HTERT RPE-1 (cell line): ENCODE results near the gene GSE1.

ENCODE experiments used
- in situ Hi-C: fragments of 300-500 bp; cut with MboI; formaldehyde crosslinking; loops from 4 replicates; pipeline ENCODE4 v1.14.3; 2020; ENCODE audit warnings: low sequenced_read_pairs

Gene GSE1

DNA sequence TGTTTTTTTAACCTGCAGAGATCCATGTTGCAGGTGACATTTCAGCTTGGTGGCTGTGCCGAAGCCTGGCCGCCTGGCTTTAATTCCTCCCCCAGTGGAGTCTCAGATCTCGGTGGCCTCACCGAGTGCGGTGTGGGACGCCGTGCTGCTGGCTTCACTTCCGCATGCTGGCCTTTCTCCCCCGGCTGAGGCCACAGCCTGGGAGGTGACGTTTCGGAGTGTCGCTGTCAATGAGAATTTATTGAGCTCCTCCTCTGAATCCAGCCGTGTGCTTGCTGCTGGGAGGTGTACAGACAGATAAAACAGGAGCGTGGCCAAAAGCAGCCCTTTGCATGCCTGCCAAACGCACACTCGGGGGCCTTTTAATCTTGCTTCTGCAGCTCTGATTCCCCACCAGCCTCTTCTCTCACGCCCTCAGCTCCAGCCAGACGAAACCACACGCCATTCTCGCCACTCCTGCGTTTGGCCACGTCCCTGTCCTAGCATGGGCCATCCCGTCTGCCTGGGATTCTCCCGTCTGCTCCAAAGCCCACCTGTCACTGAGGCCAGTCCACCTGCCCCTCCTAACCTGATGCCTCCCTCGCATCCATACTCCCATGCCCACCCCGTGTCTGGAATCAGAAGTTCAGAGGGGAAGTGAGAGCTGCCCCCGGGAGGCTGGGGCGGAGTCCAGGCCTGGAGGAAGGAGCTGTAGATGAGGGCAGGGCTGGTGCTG is 3.6 kb downstream of the GSE1 start:
- in situ Hi-C loops, result no loop called here

GRCh38 chr16:85617948-85618347 is 4.8 kb downstream of the GSE1 start:
- in situ Hi-C loops, result no loop called here

GRCh38 chr16:85618521-85618920 is 5.4 kb downstream of the GSE1 start:
- in situ Hi-C loops, result no loop called here

GRCh38 chr16:85619101-85619891 is 6.2 kb downstream of the GSE1 start:
- in situ Hi-C loops, result no loop called here

DNA sequence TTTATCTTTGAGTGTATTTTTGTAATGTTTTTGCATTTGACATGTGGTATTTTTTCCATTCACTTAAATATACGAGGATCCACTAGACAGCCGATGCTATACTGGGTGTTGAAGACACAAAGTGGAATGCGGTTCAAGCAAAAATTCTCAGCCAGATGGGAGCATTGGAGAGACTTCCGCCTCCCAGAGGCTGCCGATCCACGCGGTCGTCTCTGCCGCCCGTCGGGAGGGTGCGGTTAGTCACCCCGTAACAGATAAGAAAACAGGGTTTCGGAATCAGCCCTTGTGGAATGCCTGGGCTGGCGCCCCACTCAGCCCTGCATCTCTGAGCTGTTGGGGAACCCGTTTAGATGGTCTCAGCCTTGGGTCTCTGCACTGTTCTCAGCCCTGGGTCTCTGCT is 7.3 kb downstream of the GSE1 start:
- in situ Hi-C loops, result no loop called here

DNA sequence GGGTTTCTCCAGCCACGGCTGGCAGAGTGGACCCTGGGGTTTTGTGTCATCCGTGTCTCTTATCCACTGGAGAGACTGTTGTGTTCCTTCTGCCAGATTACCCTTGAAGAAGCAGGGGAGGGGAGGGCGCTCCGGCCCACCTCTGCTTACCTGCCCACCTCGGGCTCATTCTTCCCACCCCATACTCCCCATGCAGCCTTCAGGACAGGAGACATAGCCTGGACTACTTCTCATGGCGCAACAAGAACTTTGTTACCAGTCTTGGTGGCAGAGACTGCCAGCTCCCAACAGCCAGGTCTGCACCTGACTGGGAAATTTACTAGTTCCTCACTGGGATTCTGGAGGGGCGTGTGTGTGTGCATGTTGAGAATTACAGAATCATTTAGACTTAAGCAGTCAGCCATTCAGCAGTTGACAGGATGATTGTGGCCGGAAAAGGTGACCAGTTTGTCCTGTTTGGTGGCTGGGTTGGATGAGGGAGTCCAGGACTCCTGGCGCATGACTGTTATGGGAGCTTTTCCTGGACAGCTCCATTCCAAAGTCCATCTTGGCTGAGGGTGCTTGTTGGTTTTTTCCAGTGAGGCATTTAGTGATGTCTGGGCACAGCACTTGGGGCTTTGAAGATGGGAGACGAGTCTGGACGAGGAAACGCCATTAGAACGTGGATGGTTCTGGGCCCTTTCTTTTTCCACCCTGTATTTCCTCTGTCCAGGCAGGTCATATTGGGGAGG is 8.7 kb downstream of the GSE1 start:
- in situ Hi-C loops, result no loop called here

GRCh38 chr16:85622683-85623082 is 9.6 kb downstream of the GSE1 start:
- in situ Hi-C loops, result no loop called here

DNA sequence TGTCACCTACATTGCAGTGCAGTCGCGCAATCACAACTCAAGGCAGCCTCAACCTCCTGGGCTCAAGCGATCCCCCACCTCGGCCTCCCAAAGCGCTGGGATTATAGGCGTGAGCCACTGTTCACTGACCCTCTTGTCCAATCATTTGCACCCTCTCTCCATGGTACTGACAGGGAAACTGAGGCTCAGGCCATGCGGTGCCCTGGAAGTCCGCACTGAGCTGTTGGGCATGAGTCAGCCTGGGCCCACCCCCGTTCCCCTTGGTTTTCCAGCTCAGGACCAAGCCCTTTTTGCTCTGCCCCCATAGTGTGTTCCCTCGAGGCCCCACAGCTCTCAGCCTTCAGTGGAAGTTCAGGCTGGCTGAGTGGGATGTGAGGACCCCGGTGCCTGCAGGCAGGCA is 10.1 kb downstream of the GSE1 start:
- in situ Hi-C loops, result no loop called here

GRCh38 chr16:85623997-85624601 is 11.0 kb downstream of the GSE1 start:
- in situ Hi-C loops, result no loop called here

GRCh38 chr16:85624646-85625045 is 11.5 kb downstream of the GSE1 start:
- in situ Hi-C loops, result no loop called here

DNA sequence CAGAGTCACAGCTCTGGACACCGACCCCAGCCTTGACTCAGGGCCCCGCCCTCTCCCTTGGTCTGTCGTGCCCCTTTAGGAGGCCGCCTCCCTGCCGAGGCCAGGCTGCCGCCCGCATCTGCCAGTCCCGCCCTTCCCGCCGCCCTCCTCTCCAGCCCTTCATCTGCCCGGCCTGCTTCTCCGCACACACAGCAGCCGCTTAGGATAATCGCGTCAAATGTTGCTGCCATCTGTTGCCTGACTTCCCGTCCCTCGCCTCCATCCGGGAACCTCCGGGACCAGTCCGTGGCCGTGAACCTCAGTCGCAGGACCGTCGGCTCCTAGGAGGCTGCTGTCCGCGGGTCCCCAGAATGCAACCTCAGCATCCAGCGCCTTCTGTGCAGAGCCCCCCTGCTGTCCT is 11.9 kb downstream of the GSE1 start:
- in situ Hi-C loops, result no loop called here

DNA sequence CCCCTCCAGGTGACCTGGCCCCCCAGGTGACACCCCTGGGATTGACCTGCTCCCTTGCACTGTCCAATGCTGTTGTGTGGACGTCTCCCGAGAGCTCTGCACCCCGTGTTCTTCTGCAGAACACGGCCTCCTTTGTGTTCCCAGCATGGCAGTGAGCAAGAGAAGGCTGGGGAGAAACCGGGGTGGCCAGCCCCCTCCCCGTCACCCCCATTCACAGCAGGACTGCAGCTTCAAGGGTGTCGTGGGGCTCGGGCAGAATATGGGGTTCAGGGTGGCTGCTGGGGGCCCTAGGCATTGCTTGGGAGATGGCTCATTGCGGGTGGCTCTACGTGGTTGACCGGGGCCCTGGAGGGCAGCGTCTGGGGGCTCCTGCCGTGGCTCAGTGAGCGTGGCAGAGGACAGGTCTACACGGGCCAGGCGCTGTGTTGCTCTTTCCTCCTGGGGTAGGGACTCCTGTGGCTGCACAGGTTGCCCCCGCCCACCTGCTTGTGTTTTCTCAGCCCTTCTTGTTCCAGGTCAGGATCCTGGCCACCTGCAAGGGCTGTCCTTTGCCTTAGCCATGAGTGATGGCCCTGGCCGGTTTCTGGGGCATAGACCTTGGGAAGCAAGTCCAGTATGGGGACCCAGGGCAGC is 12.5 kb downstream of the GSE1 start:
- in situ Hi-C loops, result no loop called here

DNA sequence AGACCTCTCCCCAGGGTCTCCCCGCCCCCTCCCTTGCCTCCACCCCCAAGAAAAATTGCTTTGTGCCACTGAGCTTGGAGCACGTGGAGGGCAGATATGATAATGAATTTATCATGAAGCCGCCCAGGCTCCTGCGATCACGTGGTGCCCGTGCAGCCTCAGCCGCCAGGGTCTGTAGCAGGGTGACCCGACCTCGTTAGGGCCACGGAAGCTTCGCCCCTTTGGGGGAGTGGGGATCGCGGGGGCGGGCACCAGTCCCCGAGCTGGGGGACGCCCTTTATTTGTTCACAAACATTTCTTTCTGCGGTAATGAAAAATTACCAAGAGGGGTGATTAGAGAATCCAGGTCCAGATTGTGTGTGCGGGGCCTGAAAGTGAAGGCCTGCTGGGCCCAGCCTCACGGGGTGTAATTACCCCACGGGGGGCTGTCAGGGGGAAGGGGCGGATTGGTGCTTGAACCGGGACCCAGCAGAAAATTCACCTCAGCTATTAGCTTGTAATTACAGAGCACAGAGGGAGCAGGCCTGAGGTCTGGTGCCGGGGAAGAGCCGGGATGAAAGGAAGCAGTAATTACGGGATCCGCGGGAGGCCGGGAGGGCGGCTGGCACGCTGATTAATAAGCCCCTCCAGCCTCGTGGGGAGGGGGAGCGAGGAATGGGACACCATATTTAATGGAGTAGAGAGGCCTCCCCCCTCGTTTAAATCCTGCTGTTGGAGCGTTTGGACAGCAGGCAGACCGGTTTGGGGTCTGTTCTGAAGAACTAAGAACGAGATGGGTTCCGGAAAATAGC is 13.3 kb downstream of the GSE1 start:
- in situ Hi-C loops, result no loop called here

GRCh38 chr16:85627089-85627488 is 14.0 kb downstream of the GSE1 start:
- in situ Hi-C loops, result no loop called here

DNA sequence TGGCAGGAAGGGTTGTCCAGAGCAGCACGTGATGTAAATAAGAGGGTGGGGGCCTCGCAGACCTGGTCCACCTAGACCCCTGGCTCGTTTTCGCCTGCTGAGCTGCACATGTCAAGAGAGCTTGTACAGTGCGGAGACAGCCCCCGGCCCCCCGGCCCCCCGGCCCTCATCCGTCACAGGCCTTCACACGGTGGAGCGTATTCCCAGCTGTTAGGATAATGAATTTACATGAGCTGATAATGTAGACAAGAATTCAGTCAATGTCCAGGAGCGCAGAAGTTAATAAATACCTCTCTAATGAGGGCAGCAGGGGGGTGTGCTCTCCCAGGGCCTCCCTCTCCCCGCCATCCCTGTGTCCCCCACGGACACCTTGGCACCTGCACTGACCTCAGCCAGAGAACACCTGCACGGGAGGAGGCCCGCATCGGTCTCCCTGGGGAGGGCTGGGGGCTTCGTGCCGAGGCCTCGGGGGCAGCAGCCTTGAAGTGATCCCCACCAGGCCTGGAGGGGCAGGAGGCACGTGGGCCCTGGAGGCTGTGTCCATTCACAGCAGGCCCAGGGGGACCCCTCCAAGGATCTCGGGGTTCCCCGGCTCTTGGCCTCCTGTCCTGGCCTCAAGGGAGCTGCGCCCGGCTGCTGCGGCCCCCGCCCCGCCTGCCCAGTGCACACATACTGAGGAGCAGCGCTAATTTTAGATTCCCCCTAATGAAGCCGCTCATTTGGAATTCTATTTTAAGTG is 14.6 kb downstream of the GSE1 start:
- in situ Hi-C loops, result no loop called here

DNA sequence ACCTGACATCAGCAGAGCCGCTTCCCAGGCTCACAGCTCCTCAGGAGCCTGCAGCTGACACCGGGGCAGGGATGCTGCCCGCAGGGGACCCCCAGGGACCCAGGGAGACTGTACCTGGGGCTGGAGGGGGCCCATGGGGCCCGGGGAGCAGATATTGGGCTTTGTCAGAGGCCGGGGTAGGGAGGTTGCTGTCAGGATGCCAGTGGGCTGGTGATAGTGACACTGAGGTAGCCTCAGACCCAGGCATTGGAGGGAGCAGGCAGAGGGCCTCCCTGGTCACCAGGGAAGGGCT is 15.1 kb downstream of the GSE1 start:
- in situ Hi-C loops, result no loop called here

- in situ Hi-C loops, result no loop called here
These were observed 15.5 kb downstream of the GSE1 start for GRCh38 chr16:85628645-85629044.

DNA sequence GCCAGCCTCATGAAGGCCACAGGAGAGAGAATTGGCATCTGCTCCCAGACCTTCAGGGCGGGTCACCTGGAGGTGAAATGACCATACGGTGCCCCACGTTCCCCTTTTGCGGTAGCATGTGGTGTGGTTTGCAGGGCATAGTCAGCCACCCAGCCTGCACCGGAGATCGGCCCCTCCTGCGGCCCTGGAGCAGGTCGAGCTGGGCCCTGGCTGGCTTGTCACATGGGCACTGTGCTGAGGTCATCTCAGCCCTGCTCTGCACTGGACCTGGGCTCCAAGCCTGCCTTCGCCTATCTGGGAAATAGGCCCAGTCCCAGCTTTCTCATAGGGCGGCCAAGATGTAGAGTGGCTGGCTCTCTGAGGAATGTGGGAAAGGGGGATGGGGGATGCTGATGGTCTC is 16.2 kb downstream of the GSE1 start:
- in situ Hi-C loops, result no loop called here

GRCh38 chr16:85629853-85630252 is 16.7 kb downstream of the GSE1 start:
- in situ Hi-C loops, result no loop called here

GRCh38 chr16:85631230-85631629 is 18.1 kb downstream of the GSE1 start:
- in situ Hi-C loops, result no loop called here
